CD4-positive, alpha-beta T cell treated with Interleukin-17A for 4 hours (primary cell): ENCODE results near the gene HCCS.

ENCODE experiments used
- DNase-seq: peaks from one replicate; pipeline ENCODE4 v3.0.0-alpha.2; 2020; ENCODE audit warnings: mixed read lengths

Gene HCCS

GRCh38 chrX:11124112-11124511 is 13.0 kb downstream of the HCCS start:
- no peak for DNase-seq

GRCh38 chrX:11125060-11125459 is 13.9 kb downstream of the HCCS start:
- no peak for DNase-seq

- DNase-seq: no peak
Measured at GRCh38 chrX:11129534-11130105, 18.5 kb downstream of the HCCS start.

GRCh38 chrX:11130136-11130535 is 19.0 kb downstream of the HCCS start:
- no peak for DNase-seq

GRCh38 chrX:11131146-11131545 is 20.0 kb downstream of the HCCS start:
- no peak for DNase-seq

GRCh38 chrX:11135564-11136185 is 24.5 kb downstream of the HCCS start:
- DNase-seq: no peak

- DNase-seq: no peak
Measured at GRCh38 chrX:11137543-11138139, 26.5 kb downstream of the HCCS start.

GRCh38 chrX:11138498-11139390 is 27.6 kb downstream of the HCCS start:
- no peak for DNase-seq

GRCh38 chrX:11143931-11144678 is 33.0 kb downstream of the HCCS start:
- peak; percentile 63 for DNase-seq

GRCh38 chrX:11146411-11146810 is 35.3 kb downstream of the HCCS start:
- DNase-seq: no peak

- no peak for DNase-seq
Measured at GRCh38 chrX:11148401-11148800, 37.3 kb downstream of the HCCS start.

- no peak for DNase-seq
Measured at GRCh38 chrX:11151799-11152559, 40.8 kb downstream of the HCCS start.

- DNase-seq: no peak
Measured at GRCh38 chrX:11159149-11159548, 48.0 kb downstream of the HCCS start.

- no peak for DNase-seq
Measured at GRCh38 chrX:11164433-11164832, 53.3 kb downstream of the HCCS start.

GRCh38 chrX:11171956-11172355 is 60.8 kb downstream of the HCCS start:
- DNase-seq: no peak

GRCh38 chrX:11172415-11172814 is 61.3 kb downstream of the HCCS start:
- DNase-seq: no peak
